Adrenal gland (tissue), 5 donors: ENCODE data around the gene HACD1.

Experiments used
- CTCF ChIP-seq, 6 experiments: fragments of 450-650 bp in 4 of 6; fragments of 200-600 bp in 2 of 6; sonication (generic) in 1 of 6; IDR thresholded peaks; 1 replicate in 5 of 6; 2 replicates in 1 of 6; pipeline versions ENCODE4 v1.5.1 to v1.8.0; 2016 to 2021; ENCODE audit warnings: antibody characterized with exemption in 6 of 6, mild to moderate bottlenecking in 2 of 6, moderate library complexity in 1 of 6
- POLR2A ChIP-seq, 2 donors: fragments of 450-650 bp; IDR thresholded peaks; one replicate each; pipeline ENCODE4 v1.6.1; 2017; ENCODE audit warnings: antibody characterized with exemption in 2 of 2, mild to moderate bottlenecking in 2 of 2, moderate library complexity in 1 of 2
- donor health status: DM: no; HTN: no; CAD: no.

- no peak for TF ChIP-seq CTCF (IDR thresholded peaks at IDR 0.05)
- no peak for TF ChIP-seq POLR2A (IDR thresholded peaks at IDR 0.05)
These were observed 36.3 kb downstream of the HACD1 start for GRCh38 chr10:17580885-17581284.
